ENCODE measurements around the gene SLC35F1.

- TF ChIP-seq, protein P1, sequence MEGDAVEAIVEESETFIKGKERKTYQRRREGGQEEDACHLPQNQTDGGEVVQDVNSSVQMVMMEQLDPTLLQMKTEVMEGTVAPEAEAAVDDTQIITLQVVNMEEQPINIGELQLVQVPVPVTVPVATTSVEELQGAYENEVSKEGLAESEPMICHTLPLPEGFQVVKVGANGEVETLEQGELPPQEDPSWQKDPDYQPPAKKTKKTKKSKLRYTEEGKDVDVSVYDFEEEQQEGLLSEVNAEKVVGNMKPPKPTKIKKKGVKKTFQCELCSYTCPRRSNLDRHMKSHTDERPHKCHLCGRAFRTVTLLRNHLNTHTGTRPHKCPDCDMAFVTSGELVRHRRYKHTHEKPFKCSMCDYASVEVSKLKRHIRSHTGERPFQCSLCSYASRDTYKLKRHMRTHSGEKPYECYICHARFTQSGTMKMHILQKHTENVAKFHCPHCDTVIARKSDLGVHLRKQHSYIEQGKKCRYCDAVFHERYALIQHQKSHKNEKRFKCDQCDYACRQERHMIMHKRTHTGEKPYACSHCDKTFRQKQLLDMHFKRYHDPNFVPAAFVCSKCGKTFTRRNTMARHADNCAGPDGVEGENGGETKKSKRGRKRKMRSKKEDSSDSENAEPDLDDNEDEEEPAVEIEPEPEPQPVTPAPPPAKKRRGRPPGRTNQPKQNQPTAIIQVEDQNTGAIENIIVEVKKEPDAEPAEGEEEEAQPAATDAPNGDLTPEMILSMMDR (IDR thresholded peaks at IDR 0.05; ENCODE audit: low read length) = no peak
- TF ChIP-seq EZH2 (IDR thresholded peaks at IDR 0.05; ENCODE audit: borderline replicate concordance, low read length) = no peak
Observed at GRCh38 chr6:118297821-118298220, 390.8 kb downstream of the SLC35F1 start.
